Transverse colon (tissue), 4 donors: ENCODE results near the gene LPIN1. TPM values are rescaled to one million over a fixed set of nuclear protein-coding genes. Genes with fewer than 3 reads are reported as not detected.

Source experiments
- DNase-seq: peaks from one replicate; pipeline ENCODE4 v3.0.0-alpha.2; 2019
- H3K27ac ChIP-seq, 4 donors: fragments of 200-600 bp; sonication (generic); 2 replicates each; pipeline ENCODE4 v1.5.1; 2016 to 2018; ENCODE audit warnings: inconsistent platforms in 4 of 4
- H3K27me3 ChIP-seq: fragments of 200-600 bp; sonication (generic); 2 replicates; pipeline ENCODE4 v1.5.1; 2017; ENCODE audit warnings: inconsistent platforms
- H3K36me3 ChIP-seq, 4 donors: fragments of 200-600 bp; sonication (generic); 2 replicates each; pipeline ENCODE4 v1.5.1; 2017 to 2019; ENCODE audit warnings: inconsistent platforms in 4 of 4
- H3K4me1 ChIP-seq, 4 donors: fragments of 200-600 bp; sonication (generic); 2 replicates each; pipeline ENCODE4 v1.5.1; 2017 to 2020; ENCODE audit warnings: inconsistent platforms in 4 of 4
- H3K4me3 ChIP-seq, 4 donors: fragments of 200-600 bp; sonication (generic); 1 replicate in 1 of 4; 2 replicates in 3 of 4; pipeline versions ENCODE4 v1.5.1 to v1.6.1; 2017 to 2019; ENCODE audit warnings: inconsistent platforms in 4 of 4
- H3K9me3 ChIP-seq, 2 donors: fragments of 200-600 bp; sonication (generic); 2 replicates each; pipeline ENCODE4 v1.5.1; 2017 to 2019; ENCODE audit warnings: inconsistent platforms in 2 of 2
- EP300 ChIP-seq: sonication (generic); formaldehyde crosslinking; IDR thresholded peaks from one replicate; pipeline ENCODE4 v1.6.1; 2017; ENCODE audit warnings: antibody characterized with exemption, low read depth
- POLR2A ChIP-seq: fragments of 450-650 bp; IDR thresholded peaks from one replicate; pipeline ENCODE4 v1.6.1; 2016; ENCODE audit warnings: antibody characterized with exemption, mild to moderate bottlenecking, moderate library complexity
- POLR2AphosphoS5 ChIP-seq, 3 donors: sonication (generic); formaldehyde crosslinking; IDR thresholded peaks; one replicate each; pipeline ENCODE4 v1.6.1; 2016; ENCODE audit warnings: antibody characterized with exemption in 3 of 3
- WGBS, 2 donors: methylation state at CpG; one replicate each; pipeline ENCODE4 v1.1.5; 2018; ENCODE audit warnings: low coverage in 1 of 2; 5-methylcytosine and 5-hydroxymethylcytosine counted together
- in situ Hi-C, 4 donors: fragments of 200-750 bp; cut with MboI; loops; one replicate each; pipeline versions ENCODE4 v1.15.0 to v1.15.1; 2017; ENCODE audit warnings: low sequenced_read_pairs in 3 of 4, low pct_ligation_motif_present in 1 of 4, low pct_unique_long_range_greater_than_20kb in 1 of 4
- intact Hi-C: fragments of 100-400 bp; cut with DNase I; formaldehyde crosslinking; loops from one replicate; pipeline ENCODE4 v1.15.1; 2023; ENCODE audit warnings: low total_unique reads
- total RNA-seq, 4 donors: library from RNA; depleted of rRNA; stranded (reverse); fragments of >200 nt; gene quantifications; one replicate each; pipeline ENCODE4 v1.1.0, GENCODE V29; 2016
- TF ChIP-seq, protein P1 (sequence below), 5 experiments: fragments of 200-600 bp in 3 of 5; fragments of 450-650 bp in 2 of 5; sonication (generic) in 3 of 5; IDR thresholded peaks; 1 replicate in 2 of 5; 2 replicates in 3 of 5; pipeline ENCODE4 v1.5.1; 2016 to 2017; ENCODE audit warnings: antibody characterized with exemption in 5 of 5, inconsistent platforms in 3 of 5, mild to moderate bottlenecking in 2 of 5, moderate library complexity in 1 of 5

LPIN1 gene
- total RNA-seq, 4 donors from 2014 or later: 19.7 to 62.1 (median 26.6) TPM

DNA sequence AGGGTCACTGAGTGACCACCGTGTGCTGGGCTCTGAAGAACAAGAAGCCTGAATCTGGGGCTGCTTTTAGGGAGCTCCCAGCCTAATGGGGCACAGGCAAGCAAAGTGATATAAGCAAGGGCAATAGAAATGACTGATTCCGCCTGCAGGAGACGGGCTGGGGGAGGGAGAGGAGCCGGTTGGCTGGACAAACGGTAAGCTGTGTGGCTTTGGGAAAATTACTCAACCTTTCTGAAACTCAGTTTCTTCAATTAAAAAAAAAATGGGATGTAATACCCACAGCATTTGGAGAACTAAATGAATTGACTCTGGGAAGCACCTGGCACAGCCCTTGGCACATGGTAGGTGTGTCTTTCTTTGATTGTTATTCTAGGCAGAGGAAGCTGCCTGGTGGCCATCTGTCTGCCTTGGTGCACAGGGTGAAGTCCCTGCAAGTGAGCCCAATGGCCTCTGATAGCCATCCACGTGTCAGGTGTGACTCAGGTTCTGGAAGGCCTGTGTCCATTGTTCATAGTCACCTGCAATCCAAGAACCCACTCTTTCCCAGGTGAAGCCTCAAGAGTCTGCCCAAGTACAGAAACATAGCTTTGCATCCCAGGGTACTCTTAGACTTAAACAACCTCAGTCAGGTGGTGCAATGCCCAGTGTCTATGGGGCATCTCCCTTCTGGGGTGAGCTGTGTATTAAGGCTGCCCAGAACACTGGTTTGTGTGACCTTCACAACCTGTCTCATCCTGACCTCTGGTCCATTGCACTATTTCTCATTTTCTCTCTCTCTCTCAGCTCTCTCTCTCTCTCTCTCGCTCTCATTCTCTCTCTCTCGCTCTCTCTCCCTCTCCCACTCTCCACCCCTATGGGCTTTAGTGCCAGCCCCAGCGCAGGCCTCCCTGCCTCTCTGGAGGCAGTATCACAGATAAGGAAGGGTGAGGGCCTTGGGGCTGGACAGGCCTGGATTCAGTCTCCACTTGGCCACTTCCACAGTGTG, 46.5 kb upstream of the LPIN1 start:
- in situ Hi-C loops (no loop called here), intact Hi-C loops (no loop called here)
- Histone ChIP-seq H3K27me3 (no peaks in the 10 kb centered on the region), H3K27ac (no peak overlapping the region), H3K4me1 (peaks cover 6 to 17% (median 11%) of the 10 kb centered on the region in 4 donors), H3K4me3 (no peak overlapping the region), H3K9me3 (no peaks in the 10 kb centered on the region), H3K36me3 (no peaks in the 10 kb centered on the region)
- DNase-seq: no peak
- 70 to 75% methylated on average over 5 to 9 of the region's 9 CpGs for WGBS, 2 donors
- TF ChIP-seq EP300 (no peak), POLR2A (no peak), POLR2AphosphoS5 (IDR thresholded peaks at IDR 0.05) (no peak)
- TF ChIP-seq, protein P1, sequence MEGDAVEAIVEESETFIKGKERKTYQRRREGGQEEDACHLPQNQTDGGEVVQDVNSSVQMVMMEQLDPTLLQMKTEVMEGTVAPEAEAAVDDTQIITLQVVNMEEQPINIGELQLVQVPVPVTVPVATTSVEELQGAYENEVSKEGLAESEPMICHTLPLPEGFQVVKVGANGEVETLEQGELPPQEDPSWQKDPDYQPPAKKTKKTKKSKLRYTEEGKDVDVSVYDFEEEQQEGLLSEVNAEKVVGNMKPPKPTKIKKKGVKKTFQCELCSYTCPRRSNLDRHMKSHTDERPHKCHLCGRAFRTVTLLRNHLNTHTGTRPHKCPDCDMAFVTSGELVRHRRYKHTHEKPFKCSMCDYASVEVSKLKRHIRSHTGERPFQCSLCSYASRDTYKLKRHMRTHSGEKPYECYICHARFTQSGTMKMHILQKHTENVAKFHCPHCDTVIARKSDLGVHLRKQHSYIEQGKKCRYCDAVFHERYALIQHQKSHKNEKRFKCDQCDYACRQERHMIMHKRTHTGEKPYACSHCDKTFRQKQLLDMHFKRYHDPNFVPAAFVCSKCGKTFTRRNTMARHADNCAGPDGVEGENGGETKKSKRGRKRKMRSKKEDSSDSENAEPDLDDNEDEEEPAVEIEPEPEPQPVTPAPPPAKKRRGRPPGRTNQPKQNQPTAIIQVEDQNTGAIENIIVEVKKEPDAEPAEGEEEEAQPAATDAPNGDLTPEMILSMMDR (IDR thresholded peaks at IDR 0.05): no peak

DNA sequence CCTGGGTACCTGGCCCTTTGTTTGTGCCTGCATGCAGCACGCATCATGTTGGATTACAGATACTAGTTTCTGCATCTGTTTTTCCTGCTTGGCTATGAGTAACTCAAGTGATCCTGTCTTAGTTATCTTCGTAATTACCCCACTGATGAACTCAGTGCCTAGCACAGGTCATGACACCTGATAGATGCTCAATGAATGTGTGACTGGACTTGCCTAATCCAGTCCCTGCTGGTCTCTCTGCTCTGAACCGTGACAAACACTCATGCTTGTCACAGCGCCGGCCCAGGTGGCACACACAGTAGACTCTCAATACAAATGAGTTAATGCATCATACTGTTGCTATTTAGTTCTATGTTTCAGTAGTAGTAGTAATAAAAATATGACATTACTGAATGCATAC, 45.2 kb upstream of the LPIN1 start:
- H3K27me3 ChIP-seq: no peaks in the 10 kb centered on the region
- H3K36me3 ChIP-seq: no peaks in the 10 kb centered on the region
- no peak overlapping the region for H3K4me3 ChIP-seq
- H3K4me1 ChIP-seq: peaks cover 6 to 17% (median 11%) of the 10 kb centered on the region in 4 donors
- intact Hi-C loops (no loop called here), in situ Hi-C loops (no loop called here)
- no peak for DNase-seq
- no peak for TF ChIP-seq POLR2AphosphoS5 (IDR thresholded peaks at IDR 0.05)
- TF ChIP-seq, protein P1 (IDR thresholded peaks at IDR 0.05): no peak
- TF ChIP-seq POLR2A: no peak
- TF ChIP-seq EP300: no peak
- no peaks in the 10 kb centered on the region for H3K9me3 ChIP-seq
- H3K27ac ChIP-seq: peak overlapping the region in 2 of 4 donors; percentile 5 to 24
- WGBS, 2 donors: 83% methylated on average over 5 of the region's 5 CpGs; no CpG with 5 or more reads in 1 of the 2 donors

DNA sequence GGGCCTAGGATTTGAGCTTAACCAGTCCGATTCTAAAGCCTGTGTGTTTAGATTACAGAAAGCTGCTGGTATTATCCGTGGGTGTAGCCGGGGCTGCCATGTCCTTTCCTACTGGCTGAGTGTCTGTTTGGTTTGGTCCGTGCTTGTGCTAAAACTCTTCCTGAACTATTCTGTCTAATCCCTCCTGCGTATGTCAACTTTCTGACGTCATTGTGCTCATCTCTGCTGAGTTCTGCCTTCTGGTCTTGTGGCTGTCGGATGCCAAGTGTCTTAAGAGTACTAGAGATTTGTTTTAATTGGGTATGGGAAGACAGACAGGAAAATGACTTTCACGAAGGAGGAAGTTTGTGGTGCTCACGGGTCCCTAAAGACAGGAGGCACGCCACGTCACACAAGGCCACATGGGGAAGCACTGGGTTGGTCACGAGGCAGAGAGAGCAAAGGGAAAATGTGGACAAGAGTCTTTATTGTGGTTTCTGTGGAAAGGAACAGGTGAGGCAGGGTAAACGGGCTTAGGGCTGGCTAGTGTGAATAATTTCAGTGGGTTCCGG, 44.6 kb upstream of the LPIN1 start:
- no peaks in the 10 kb centered on the region for H3K9me3 ChIP-seq
- no peaks in the 10 kb centered on the region for H3K36me3 ChIP-seq
- TF ChIP-seq POLR2AphosphoS5 (IDR thresholded peaks at IDR 0.05): peak in 1 of 3 donors; percentile 16
- TF ChIP-seq, protein P1 (IDR thresholded peaks at IDR 0.05): no peak
- peak; percentile 27 for DNase-seq
- intact Hi-C loops (no loop called here), in situ Hi-C loops (no loop called here)
- H3K4me1 ChIP-seq: peaks cover 6 to 14% (median 10%) of the 10 kb centered on the region in 4 donors
- 52 to 58% methylated on average over 7 to 14 of the region's 14 CpGs for WGBS, 2 donors
- H3K4me3 ChIP-seq: no peak overlapping the region
- H3K27ac ChIP-seq: peak overlapping the region in 2 of 4 donors; percentile 5 to 24
- no peaks in the 10 kb centered on the region for H3K27me3 ChIP-seq

DNA sequence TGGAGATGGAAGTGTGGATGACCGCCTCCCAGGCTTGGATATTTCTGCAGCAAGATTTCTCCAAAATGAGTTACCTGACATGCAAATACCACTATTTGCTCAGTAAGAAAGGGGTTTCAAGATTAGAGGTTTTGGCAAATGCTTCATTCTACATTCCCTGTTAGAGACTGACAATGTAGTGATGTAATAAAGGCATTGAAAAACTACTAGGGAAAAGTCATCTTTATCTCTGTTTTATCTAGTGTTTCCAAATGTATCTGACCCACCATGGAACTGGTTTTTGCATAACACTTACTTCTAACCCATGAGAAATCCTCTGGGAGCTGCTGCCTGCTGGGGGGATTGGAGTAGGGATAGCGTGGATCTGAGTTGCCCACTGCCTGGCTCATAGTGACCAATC, 43.5 kb upstream of the LPIN1 start:
- in situ Hi-C loops: no loop called here
- no peak for DNase-seq
- 89% methylated on average over 2 of the region's 2 CpGs; no CpG with 5 or more reads in 1 of the 2 donors for WGBS, 2 donors
- no peaks in the 10 kb centered on the region for H3K36me3 ChIP-seq
- no peak overlapping the region for H3K4me3 ChIP-seq
- H3K9me3 ChIP-seq: no peaks in the 10 kb centered on the region
- H3K27ac ChIP-seq: no peak overlapping the region
- H3K4me1 ChIP-seq: peaks cover 0 to 5% (median 0%) of the 10 kb centered on the region in 4 donors
- intact Hi-C loops: no loop called here
- TF ChIP-seq POLR2A (no peak), POLR2AphosphoS5 (IDR thresholded peaks at IDR 0.05) (no peak), EP300 (no peak)
- TF ChIP-seq, protein P1 (IDR thresholded peaks at IDR 0.05): no peak
- H3K27me3 ChIP-seq: no peaks in the 10 kb centered on the region
